ENCODE data around the gene OPA1. TPM values are rescaled to one million over a fixed set of nuclear protein-coding genes. Genes with fewer than 3 reads are reported as not detected.

OPA1 gene
- total and polyA plus RNA-seq, 2 of the 13 experiments (the other 11 are each of a cell fraction or from before 2014, with no cell fraction given) = 26.7 to 78.5 TPM

GRCh38 chr3:193592841-193593667 lies at the start of gene OPA1 (continued):
- TF ChIP-seq, protein P1, sequence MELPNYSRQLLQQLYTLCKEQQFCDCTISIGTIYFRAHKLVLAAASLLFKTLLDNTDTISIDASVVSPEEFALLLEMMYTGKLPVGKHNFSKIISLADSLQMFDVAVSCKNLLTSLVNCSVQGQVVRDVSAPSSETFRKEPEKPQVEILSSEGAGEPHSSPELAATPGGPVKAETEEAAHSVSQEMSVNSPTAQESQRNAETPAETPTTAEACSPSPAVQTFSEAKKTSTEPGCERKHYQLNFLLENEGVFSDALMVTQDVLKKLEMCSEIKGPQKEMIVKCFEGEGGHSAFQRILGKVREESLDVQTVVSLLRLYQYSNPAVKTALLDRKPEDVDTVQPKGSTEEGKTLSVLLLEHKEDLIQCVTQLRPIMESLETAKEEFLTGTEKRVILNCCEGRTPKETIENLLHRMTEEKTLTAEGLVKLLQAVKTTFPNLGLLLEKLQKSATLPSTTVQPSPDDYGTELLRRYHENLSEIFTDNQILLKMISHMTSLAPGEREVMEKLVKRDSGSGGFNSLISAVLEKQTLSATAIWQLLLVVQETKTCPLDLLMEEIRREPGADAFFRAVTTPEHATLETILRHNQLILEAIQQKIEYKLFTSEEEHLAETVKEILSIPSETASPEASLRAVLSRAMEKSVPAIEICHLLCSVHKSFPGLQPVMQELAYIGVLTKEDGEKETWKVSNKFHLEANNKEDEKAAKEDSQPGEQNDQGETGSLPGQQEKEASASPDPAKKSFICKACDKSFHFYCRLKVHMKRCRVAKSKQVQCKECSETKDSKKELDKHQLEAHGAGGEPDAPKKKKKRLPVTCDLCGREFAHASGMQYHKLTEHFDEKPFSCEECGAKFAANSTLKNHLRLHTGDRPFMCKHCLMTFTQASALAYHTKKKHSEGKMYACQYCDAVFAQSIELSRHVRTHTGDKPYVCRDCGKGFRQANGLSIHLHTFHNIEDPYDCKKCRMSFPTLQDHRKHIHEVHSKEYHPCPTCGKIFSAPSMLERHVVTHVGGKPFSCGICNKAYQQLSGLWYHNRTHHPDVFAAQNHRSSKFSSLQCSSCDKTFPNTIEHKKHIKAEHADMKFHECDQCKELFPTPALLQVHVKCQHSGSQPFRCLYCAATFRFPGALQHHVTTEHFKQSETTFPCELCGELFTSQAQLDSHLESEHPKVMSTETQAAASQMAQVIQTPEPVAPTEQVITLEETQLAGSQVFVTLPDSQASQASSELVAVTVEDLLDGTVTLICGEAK (IDR thresholded peaks at IDR 0.05) = peak; percentile 60
- TF ChIP-seq, protein P1 (CRISPR knock-in tag; IDR thresholded peaks at IDR 0.05) = peak; percentile 94
- TF ChIP-seq FIP1L1 (IDR thresholded peaks at IDR 0.05; ENCODE audit: borderline replicate concordance, insufficient read depth, low read depth, low read length) (peak; percentile 95), ZHX2 (IDR thresholded peaks at IDR 0.05; ENCODE audit: low read depth) (peak; percentile 89), ZHX2 (CRISPR knock-in tag; IDR thresholded peaks at IDR 0.05; ENCODE audit: borderline replicate concordance) (peak; percentile 63; the same call in 1 of the 2 replicates), MZF1 (CRISPR knock-in tag; IDR thresholded peaks at IDR 0.05; ENCODE audit: borderline replicate concordance) (no peak; the same call in 1 of the 2 replicates), RBM39 (IDR thresholded peaks at IDR 0.05; ENCODE audit: low read depth, low read length, poor library complexity, severe bottlenecking) (peak; percentile 87)
